ENCODE data around the gene PACSIN2. TPM values are rescaled to one million over a fixed set of nuclear protein-coding genes. Genes with fewer than 3 reads are reported as not detected.
"Not testable (repeated sequence)": the region's sequence is repeated elsewhere in the genome, so short reads cannot be mapped to it uniquely, and the experiment has no call there.

PACSIN2 gene
- polyA plus RNA-seq, 1 donor: 65.3 TPM

GRCh38 chr22:43013355-43014315 lies 1.3 kb downstream of the PACSIN2 start:
- DNase-seq: no peak

- no peak for DNase-seq
These were observed 2.6 kb downstream of the PACSIN2 start for GRCh38 chr22:43012390-43012789.

GRCh38 chr22:43011079-43011478 lies 3.9 kb downstream of the PACSIN2 start:
- DNase-seq: no peak

- no peak for DNase-seq
These were observed 5.5 kb downstream of the PACSIN2 start for GRCh38 chr22:43009444-43009843.

- DNase-seq: no peak
These were observed 6.0 kb downstream of the PACSIN2 start for GRCh38 chr22:43008921-43009320.

- no peak for DNase-seq
These were observed 6.4 kb downstream of the PACSIN2 start for GRCh38 chr22:43008509-43008908.

- no peak for DNase-seq
These were observed 7.3 kb downstream of the PACSIN2 start for GRCh38 chr22:43007519-43008102.

GRCh38 chr22:43006753-43007152 lies 8.2 kb downstream of the PACSIN2 start:
- DNase-seq: no peak

- DNase-seq: no peak
These were observed 8.9 kb downstream of the PACSIN2 start for GRCh38 chr22:43006016-43006505.

GRCh38 chr22:43005106-43005505 lies 9.8 kb downstream of the PACSIN2 start:
- DNase-seq: no peak

GRCh38 chr22:43004362-43005035 lies 10.4 kb downstream of the PACSIN2 start:
- DNase-seq: no peak

- no peak for DNase-seq
These were observed 12.8 kb downstream of the PACSIN2 start for GRCh38 chr22:43002202-43002586.

GRCh38 chr22:43001271-43002201 lies 13.4 kb downstream of the PACSIN2 start:
- DNase-seq: no peak

GRCh38 chr22:43000441-43001175 lies 14.3 kb downstream of the PACSIN2 start:
- no peak for DNase-seq

GRCh38 chr22:42997582-42998090 lies 17.3 kb downstream of the PACSIN2 start:
- no peak for DNase-seq

GRCh38 chr22:42996646-42997365 lies 18.1 kb downstream of the PACSIN2 start:
- no peak for DNase-seq

GRCh38 chr22:42995654-42996053 lies 19.3 kb downstream of the PACSIN2 start:
- not testable (repeated sequence) for DNase-seq

- DNase-seq: peak; percentile 31
These were observed 19.9 kb downstream of the PACSIN2 start for GRCh38 chr22:42994917-42995562.

GRCh38 chr22:42994276-42994916 lies 20.6 kb downstream of the PACSIN2 start:
- no peak for DNase-seq
